ENCODE results near the gene CES1.

GRCh38 chr16:55832773-55833691, at the start of gene CES1:
- TF ChIP-seq CTCF (IDR thresholded peaks at IDR 0.05) (no peak), POLR2A (IDR thresholded peaks at IDR 0.05) (no peak)

Data from thyroid gland (tissue), 4 donors.